Subcutaneous abdominal adipose tissue (tissue), 5 donors: Measurements from ENCODE around the gene RBSN.
"Not testable (repeated sequence)": the region's sequence is repeated elsewhere in the genome, so short reads cannot be mapped to it uniquely, and the experiment has no call there.

Experiments used
- H3K27ac ChIP-seq: one replicate; pipeline ENCODE4 v1.7.0; 2013; ENCODE audit warnings: low read depth, mild to moderate bottlenecking, inconsistent platforms, low read length, moderate library complexity
- H3K27me3 ChIP-seq, 5 donors: one replicate each; pipeline ENCODE4 v1.7.0; 2013; ENCODE audit warnings: low read length in 5 of 5, inconsistent platforms in 1 of 5; ENCODE audit not compliant: control insufficient read depth in 5 of 5, insufficient read depth in 4 of 5
- H3K36me3 ChIP-seq, 5 donors: one replicate each; pipeline ENCODE4 v1.7.0; 2013; ENCODE audit warnings: low read length in 5 of 5; ENCODE audit not compliant: control insufficient read depth in 5 of 5, insufficient read depth in 5 of 5
- H3K4me1 ChIP-seq, 5 donors: one replicate each; pipeline ENCODE4 v1.7.0; 2013; ENCODE audit warnings: low read length in 5 of 5, mild to moderate bottlenecking in 3 of 5, moderate library complexity in 1 of 5; ENCODE audit not compliant: control insufficient read depth in 5 of 5, insufficient read depth in 5 of 5
- H3K4me3 ChIP-seq, 5 donors: one replicate each; pipeline ENCODE4 v1.7.0; 2013; ENCODE audit warnings: low read length in 5 of 5, low read depth in 1 of 5
- H3K9ac ChIP-seq, 5 donors: one replicate each; pipeline ENCODE4 v1.7.0; 2013; ENCODE audit warnings: low read length in 5 of 5, mild to moderate bottlenecking in 4 of 5, moderate library complexity in 3 of 5
- H3K9me3 ChIP-seq, 5 donors: one replicate each; pipeline ENCODE4 v1.7.0; 2013; ENCODE audit warnings: low read length in 5 of 5; ENCODE audit not compliant: control insufficient read depth in 5 of 5
- donor health status: healthy.
- donor health status: healthy.
- donor health status: healthy.
- donor health status: healthy.
- donor health status: healthy.

Gene RBSN

DNA sequence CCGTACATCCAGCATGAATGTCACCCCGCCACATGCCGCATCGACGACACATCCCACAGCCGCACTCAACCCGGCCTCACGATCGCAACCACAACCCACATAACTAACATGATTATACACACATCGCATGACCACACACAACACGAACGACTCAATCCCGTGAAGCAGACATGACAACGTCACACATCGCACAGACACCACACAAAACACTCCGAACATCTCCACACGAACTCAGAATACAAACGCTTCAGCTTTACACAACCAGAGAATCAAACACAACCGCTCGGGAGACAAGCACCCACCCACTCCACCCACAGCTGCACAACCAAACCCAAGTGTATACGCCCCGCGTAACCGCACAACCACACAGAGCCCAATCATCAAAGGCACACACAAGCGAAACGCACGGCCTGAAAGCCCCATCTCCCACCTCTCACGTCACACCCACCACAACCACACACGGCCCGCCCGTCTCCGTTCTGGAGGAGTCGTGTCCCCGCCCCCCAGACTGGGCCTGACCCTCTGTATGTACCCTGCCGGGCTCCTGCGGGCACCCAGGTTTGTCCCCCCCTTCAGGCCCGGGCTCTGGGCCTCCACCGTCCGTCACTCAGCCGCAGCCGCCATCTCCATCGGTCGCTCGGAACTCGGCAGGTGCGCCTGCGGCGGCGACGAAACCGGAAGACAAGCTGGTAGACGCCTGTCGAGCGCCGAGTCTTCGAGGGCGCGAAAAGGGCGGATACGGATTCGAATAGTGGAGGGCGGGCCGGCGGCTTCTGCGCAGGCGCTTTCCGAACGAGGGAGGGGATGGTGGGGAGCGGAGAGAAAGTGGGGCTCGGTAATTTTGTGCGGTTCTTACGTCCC, at the start of gene RBSN:
RBSN (minus strand) TSS at position 646 of the 861 bp plus-strand sequence. CDS start 3,028 bp downstream, outside the sequence.
- no peaks in the 10 kb centered on the region for H3K9me3 ChIP-seq
- peak within 1 kb of the TSS; percentile 87 to 100 (median 98) for H3K4me3 ChIP-seq
- H3K27ac ChIP-seq, result peak within 1 kb of the TSS; percentile 74

GRCh38 chr3:15148614-15149013, 49.7 kb upstream of the RBSN start:
- H3K4me1 ChIP-seq, result no peaks in the 10 kb centered on the region
- H3K27me3 ChIP-seq, result peaks cover 0 to 3% (median 0%) of the 10 kb centered on the region in 5 donors

More for the DNA sequence above, at the start of gene RBSN:
- peaks cover 2 to 44% (median 30%) of the 10 kb centered on the region in 5 donors for H3K4me1 ChIP-seq
- H3K27me3 ChIP-seq, result no peaks in the 10 kb centered on the region
- H3K36me3 ChIP-seq, result peaks cover 20 to 25% (median 23%) of the 10 kb centered on the region in 5 donors
- H3K9ac ChIP-seq, result peak within 1 kb of the TSS; percentile 73 to 97 (median 93)

DNA sequence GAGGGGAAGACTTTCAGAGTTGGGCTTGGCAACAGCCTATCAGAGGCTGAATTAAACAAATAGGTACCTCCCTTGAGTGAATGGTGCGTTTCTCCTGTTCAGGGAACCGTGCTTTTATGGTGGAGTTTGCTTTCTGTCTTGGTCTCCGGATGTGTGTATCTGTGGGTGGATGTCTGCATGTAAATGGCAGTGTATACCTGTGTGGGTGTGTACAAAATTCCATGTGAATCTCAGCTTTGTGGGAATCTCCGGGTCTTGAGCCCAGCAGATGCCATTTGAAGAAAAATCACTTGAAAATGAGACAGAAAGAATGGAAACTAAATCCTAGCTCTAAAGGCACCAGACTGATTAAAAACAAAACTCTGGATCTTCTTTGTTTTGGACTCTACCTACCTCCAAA, 37.9 kb upstream of the RBSN start:
- H3K4me1 ChIP-seq, H3K9ac ChIP-seq, H3K36me3 ChIP-seq, H3K4me3 ChIP-seq, H3K27me3 ChIP-seq, H3K27ac ChIP-seq, H3K9me3 ChIP-seq: not testable (repeated sequence)

More at GRCh38 chr3:15148614-15149013, 49.7 kb upstream of the RBSN start:
- H3K9ac ChIP-seq, result no peak overlapping the region
- no peaks in the 10 kb centered on the region for H3K36me3 ChIP-seq
- no peaks in the 10 kb centered on the region for H3K9me3 ChIP-seq
- H3K27ac ChIP-seq, result no peak overlapping the region
- no peak overlapping the region for H3K4me3 ChIP-seq

- H3K9ac ChIP-seq, H3K9me3 ChIP-seq, H3K4me1 ChIP-seq, H3K4me3 ChIP-seq, H3K36me3 ChIP-seq, H3K27ac ChIP-seq, H3K27me3 ChIP-seq: not testable (repeated sequence)
Measured at GRCh38 chr3:15134968-15135367, 36.0 kb upstream of the RBSN start.

- not testable (repeated sequence) for H3K4me3 ChIP-seq, H3K27ac ChIP-seq, H3K4me1 ChIP-seq
Measured at GRCh38 chr3:15128403-15128802, 29.5 kb upstream of the RBSN start.

GRCh38 chr3:15126975-15127374, 28.0 kb upstream of the RBSN start:
- not testable (repeated sequence) for H3K9me3 ChIP-seq, H3K27ac ChIP-seq, H3K27me3 ChIP-seq

More at GRCh38 chr3:15128403-15128802, 29.5 kb upstream of the RBSN start:
- not testable (repeated sequence) for H3K9me3 ChIP-seq, H3K36me3 ChIP-seq, H3K27me3 ChIP-seq, H3K9ac ChIP-seq

GRCh38 chr3:15122398-15122797, 23.4 kb upstream of the RBSN start:
- Histone ChIP-seq H3K27me3 (no peaks in the 10 kb centered on the region), H3K9ac (no peak overlapping the region), H3K9me3 (no peaks in the 10 kb centered on the region), H3K27ac (no peak overlapping the region), H3K4me3 (no peak overlapping the region), H3K4me1 (peaks cover 0 to 9% (median 0%) of the 10 kb centered on the region in 5 donors), H3K36me3 (no peaks in the 10 kb centered on the region)

More at GRCh38 chr3:15126975-15127374, 28.0 kb upstream of the RBSN start:
- not testable (repeated sequence) for H3K36me3 ChIP-seq, H3K4me1 ChIP-seq, H3K9ac ChIP-seq, H3K4me3 ChIP-seq

- no peak overlapping the region for H3K4me3 ChIP-seq
- no peaks in the 10 kb centered on the region for H3K36me3 ChIP-seq
- H3K4me1 ChIP-seq, result peaks cover 0 to 9% (median 0%) of the 10 kb centered on the region in 5 donors
- H3K9ac ChIP-seq, result no peak overlapping the region
- H3K27me3 ChIP-seq, result no peaks in the 10 kb centered on the region
- H3K27ac ChIP-seq, result no peak overlapping the region
- H3K9me3 ChIP-seq, result no peaks in the 10 kb centered on the region
Measured at GRCh38 chr3:15121936-15122335, 23.0 kb upstream of the RBSN start.

- Histone ChIP-seq H3K36me3 (no peaks in the 10 kb centered on the region), H3K4me3 (no peak overlapping the region), H3K9ac (no peak overlapping the region), H3K27me3 (no peaks in the 10 kb centered on the region), H3K4me1 (peaks cover 0 to 9% (median 0%) of the 10 kb centered on the region in 5 donors), H3K27ac (no peak overlapping the region), H3K9me3 (peaks cover 0 to 4% (median 0%) of the 10 kb centered on the region in 5 donors)
Measured at GRCh38 chr3:15120986-15121385, 22.0 kb upstream of the RBSN start.

DNA sequence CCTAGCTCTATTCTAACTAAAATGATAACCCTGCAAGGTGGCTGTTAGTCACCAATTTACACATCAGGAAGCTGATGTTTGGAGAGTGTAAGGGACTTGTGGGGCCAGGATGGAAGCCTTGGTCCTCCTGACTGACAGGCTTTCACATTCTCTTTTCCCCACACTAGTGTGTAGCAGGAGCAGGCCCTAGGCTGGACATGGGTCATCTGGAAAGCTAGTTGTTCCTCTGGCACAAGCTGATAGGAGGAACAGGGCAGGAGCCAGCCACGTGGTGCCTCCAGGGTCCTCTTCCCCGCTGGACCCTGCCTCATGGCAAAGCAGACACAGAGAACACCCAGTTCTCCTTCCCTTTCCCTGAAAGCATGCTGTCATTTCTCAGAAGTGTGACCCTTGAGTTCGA, 18.1 kb upstream of the RBSN start:
- H3K36me3 ChIP-seq, result no peaks in the 10 kb centered on the region
- H3K27me3 ChIP-seq, result peaks cover 0 to 5% (median 0%) of the 10 kb centered on the region in 5 donors
- H3K9me3 ChIP-seq, result peaks cover 0 to 4% (median 0%) of the 10 kb centered on the region in 5 donors
- no peak overlapping the region for H3K27ac ChIP-seq
- H3K4me1 ChIP-seq, result peaks cover 0 to 9% (median 0%) of the 10 kb centered on the region in 5 donors
- no peak overlapping the region for H3K4me3 ChIP-seq
- H3K9ac ChIP-seq, result no peak overlapping the region
